Right ventricle myocardium superior (tissue), 1 donor: Measurements from ENCODE around the gene CADPS. TPM values are rescaled to one million over a fixed set of nuclear protein-coding genes. Genes with fewer than 3 reads are reported as not detected.

Experiments used
- ATAC-seq: fragments of 200-7000 bp; cut with Tn5 transposase; one replicate; pipeline ENCODE4 v1.9.1; 2020; ENCODE audit warnings: mild to moderate bottlenecking; ENCODE audit not compliant: poor library complexity
- DNase-seq: peaks from one replicate; pipeline ENCODE4 v3.0.0-alpha.2; 2020
- intact Hi-C: fragments of 100-400 bp; cut with DNase I; formaldehyde crosslinking; loops from one replicate; pipeline ENCODE4 v1.11.2; 2022
- total RNA-seq: library from RNA; stranded (reverse); fragmentation: NEBNext Ultra II Directional; extraction: Animal tissue kit (Norgen Biotek cat#: 25700); gene quantifications from one replicate; pipeline ENCODE4 v1.2.1, GENCODE V29; 2021
- donor health status: DM: no; HTN: yes; CAD: no; lungs with severe emphysema.

CADPS gene
- total RNA-seq, 1 donor from 2014 or later: 11.3 TPM

DNA sequence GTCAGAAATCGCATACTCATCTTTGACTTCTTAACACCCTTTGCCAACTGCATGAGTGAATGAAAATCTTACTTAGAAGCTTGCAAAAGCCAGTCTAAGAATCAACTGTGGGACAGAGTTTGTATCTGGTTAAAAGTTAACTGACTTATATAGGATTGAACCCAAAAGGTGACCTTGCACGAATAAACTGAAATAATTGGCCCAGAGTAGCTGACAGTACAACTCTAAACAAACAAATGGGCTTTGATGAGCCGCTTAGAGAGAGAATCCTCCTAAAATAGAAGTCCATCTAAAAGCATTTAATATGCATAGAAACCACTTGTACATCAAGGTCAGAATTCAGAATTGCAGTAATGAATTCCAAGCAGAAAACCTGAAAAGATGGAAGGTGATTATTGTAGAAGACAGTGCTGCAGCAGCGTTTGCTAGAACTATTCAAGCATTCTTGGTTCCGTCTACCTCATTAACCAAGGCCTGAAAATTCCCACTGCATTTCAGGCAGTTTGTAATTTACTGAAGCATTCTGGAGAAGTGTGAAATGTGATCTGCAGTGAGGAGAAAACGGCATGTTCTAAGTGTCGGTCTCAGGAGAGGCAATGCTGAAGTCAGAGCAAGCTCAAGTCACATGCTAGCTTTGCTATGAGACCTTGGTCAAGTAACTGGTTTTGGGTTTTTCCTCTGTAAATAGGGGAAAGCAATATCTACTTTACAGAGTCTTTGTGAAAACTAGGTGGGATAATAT is 103.7 kb downstream of the CADPS start:
- ATAC-seq (no peak), DNase-seq (no peak)
- intact Hi-C loops: no loop called here

DNA sequence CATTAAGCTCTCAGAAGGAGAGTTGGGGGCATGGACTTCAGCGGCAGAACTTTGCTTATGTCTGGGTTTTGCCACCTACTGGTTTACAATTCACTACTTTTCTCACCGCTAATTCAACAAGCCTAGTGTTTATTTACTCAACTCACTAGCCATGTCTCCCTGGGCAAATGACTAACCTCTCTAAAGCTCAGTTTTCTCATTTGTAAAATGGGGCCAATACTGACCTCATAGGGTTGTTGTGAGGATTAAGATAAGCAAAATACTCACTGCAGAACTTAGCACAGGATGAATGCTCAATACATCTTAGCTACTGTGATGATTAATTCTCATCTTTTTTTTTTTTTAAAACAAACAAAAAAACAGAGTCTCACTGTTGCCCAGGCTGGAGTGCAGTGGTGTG is 106.3 kb downstream of the CADPS start:
- DNase-seq (no peak), ATAC-seq (no peak)
- intact Hi-C loops: no loop called here

DNA sequence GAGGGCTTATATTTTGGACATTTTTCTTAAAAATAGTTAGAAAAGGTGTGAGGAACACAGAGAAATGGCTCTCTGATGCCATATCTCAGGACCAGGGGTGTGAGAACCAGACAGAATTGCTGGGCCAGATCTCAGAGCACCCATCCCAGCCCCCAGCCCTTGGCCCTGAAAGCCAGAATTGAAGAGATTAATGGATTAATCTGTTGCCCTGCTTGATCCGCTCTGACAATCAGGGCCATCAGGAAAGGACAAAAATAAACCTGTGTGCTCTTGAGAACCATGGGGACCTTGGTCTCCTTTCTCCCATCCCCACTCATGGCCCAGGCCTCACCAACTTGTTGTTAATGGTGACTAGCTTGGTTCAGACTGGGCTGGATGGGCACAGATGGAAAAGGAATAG is 113.5 kb downstream of the CADPS start:
- intact Hi-C loops: no loop called here
- ATAC-seq: no peak
- DNase-seq: no peak

DNA sequence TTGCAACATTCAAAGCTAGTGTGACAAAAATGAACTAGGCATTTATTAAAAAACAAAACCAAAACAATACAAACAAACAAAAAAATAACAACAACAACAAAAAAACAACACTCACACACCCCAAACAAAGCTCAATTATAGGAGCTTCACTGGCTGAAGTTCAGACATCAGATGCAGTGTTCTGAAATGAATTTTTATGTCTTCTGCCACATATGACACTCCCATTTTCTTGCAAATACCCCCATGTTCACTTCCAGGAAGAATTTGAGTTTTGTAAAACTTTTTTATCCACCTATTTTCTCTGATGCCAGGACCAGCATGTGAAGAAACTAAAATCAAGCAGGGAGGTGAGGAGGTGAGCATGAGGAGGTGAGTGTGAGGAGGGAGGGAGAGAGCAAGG is 113.9 kb downstream of the CADPS start:
- ATAC-seq: no peak
- DNase-seq: no peak
- intact Hi-C loops: no loop called here

DNA sequence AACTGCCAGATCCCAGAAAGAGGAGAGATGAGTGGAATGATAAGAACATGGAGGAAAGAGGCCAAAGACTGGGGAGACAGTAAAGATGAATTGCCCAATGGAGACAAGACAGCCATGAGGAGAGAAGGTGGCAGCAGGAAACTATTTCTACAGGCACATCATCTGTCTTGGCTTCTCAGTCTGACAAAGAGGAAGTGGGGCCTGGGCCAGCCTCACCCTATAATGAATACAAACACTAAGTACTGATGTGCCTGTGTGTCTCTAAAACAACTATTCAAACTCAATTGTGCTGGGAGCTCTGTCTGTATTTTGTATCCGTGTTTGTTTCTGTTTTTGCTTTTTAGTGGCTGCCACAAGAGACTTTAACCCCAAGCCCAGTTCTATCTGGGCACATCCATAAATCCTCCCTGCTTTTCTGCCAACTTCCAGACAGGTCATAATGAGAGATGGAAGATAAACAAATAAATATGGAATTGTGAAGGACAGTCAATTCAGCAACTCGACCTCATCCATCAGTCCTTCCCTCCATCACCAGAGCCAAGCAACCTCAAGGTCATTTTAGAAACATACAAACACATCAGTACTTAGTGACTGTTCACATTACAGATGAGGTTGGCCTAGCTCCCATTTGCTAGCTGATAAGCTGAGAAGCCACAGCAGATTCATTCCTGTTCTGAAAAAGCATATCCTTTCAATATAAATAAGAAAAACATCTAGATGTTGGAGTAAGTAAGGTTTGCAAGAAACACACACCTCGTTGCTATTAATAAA is 116.7 kb downstream of the CADPS start:
- no peak for DNase-seq
- no peak for ATAC-seq

DNA sequence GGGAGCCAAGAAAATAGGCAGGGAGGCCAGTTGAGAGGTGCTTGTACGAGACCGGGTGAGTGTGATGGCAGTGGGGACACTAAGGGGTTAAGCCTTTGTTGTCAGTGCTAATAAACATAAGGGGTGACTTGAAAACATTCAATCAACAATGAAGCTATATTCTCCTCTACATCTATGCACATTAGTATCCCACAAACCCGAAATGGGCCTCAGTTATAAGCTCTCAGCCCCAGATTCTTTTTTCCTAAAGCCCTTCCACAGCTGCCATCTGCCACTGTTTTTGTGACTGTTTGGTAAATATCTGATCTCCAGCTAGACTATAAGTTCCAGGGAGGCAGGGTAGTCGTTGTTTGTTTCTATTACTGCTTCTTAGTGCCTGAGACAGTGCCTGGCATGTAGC is 118.2 kb downstream of the CADPS start:
- intact Hi-C loops: no loop called here
- no peak for DNase-seq
- no peak for ATAC-seq

More for the DNA sequence above, 116.7 kb downstream of the CADPS start:
- intact Hi-C loops: no loop called here

DNA sequence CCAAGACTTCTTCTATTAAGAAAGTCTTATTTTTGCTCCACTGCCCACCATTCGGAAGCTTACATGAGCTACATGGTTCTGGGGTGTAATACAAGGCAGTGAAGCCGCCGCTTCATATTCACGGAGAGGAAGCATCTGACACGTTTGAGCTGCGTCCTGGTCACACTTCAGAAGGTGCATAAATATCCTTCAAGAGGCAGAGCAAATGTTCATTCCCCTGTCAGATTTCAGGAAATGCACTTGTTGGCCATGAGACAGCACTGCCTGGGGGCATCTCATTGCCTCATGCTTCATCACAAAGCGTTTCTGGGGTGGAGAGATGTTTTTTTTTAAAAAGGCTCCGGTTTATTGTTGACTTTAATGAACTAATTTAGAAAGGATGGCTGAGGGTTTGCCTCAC is 119.9 kb downstream of the CADPS start:
- no peak for DNase-seq
- intact Hi-C loops: no loop called here
- no peak for ATAC-seq

DNA sequence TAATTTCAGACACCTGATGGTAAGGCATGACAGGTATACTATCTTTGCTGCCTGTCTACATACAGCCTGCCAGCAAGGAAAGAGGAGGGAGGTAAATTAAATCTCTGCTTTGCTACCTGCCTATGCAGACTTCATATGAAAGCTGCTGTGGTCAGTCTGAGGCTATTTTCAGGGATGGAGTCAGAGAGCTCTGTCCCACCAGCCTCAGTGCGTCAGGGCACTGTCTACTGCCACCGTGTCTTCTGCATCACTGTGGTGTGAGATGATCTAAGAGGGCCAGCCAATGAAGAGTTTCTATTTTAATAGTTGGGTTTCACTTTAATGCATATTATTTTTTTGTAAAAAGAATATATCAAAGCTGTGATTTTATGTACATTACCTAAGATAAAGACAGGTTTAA is 125.6 kb downstream of the CADPS start:
- no peak for DNase-seq
- intact Hi-C loops: no loop called here
- ATAC-seq: no peak

DNA sequence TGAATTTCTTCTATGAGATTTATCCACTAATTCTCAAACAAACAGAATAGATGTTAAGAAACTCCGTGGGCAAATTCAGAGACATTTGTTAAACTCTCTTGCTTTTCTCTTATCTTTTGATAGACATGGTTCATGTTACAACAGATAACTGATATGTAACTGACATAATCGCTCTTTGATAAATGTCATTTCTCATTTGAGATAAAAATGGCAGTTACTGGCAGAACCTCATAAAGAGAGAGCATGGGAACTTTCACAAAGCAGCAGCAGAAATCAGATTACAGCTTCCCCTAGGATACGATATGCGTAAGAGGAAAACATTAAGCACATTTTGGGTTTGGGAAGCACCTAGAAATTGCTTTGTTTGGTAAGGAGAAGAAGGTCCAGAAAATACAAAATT is 126.1 kb downstream of the CADPS start:
- DNase-seq: no peak
- intact Hi-C loops: no loop called here

DNA sequence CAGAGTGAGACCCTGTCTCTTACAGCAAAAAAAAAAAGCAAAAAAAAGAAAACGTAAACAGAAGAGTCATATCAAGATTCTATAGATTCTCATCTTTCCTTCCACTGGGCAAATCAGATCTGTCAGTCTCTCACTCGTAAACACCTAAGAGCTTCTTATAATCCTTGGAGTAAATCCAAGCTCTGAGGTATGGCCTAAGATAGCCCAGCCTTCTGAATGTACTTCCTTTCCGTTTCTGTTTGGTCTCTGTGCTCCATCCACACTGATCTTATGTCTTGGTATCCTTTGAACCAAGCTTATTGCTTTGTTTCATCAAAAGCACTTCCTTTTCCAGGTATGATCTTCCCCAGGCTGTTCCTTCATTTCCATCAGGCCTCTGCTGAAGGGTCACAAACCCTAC is 137.8 kb downstream of the CADPS start:
- intact Hi-C loops: no loop called here
- DNase-seq: no peak
- no peak for ATAC-seq

More for the DNA sequence above, 126.1 kb downstream of the CADPS start:
- no peak for ATAC-seq

DNA sequence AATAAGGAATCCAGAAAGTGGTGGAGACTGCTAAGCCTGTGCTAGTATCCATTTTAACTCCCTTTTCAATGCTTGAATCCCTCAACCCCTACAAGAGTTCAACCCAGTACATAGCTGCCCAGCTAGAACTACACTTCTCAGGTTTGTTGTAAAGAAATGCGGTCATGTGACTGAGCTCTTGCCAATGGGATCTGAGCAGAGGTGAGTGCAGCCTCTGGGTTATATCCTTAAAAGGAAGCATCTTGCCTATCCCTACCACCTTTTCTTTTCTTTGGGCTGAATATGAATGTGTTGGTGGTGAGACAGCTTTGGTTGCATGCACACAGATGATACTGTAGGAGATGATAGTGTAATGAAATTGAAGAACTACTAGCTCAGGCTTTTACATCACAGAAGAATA is 139.7 kb downstream of the CADPS start:
- intact Hi-C loops: no loop called here
- ATAC-seq (no peak), DNase-seq (no peak)

DNA sequence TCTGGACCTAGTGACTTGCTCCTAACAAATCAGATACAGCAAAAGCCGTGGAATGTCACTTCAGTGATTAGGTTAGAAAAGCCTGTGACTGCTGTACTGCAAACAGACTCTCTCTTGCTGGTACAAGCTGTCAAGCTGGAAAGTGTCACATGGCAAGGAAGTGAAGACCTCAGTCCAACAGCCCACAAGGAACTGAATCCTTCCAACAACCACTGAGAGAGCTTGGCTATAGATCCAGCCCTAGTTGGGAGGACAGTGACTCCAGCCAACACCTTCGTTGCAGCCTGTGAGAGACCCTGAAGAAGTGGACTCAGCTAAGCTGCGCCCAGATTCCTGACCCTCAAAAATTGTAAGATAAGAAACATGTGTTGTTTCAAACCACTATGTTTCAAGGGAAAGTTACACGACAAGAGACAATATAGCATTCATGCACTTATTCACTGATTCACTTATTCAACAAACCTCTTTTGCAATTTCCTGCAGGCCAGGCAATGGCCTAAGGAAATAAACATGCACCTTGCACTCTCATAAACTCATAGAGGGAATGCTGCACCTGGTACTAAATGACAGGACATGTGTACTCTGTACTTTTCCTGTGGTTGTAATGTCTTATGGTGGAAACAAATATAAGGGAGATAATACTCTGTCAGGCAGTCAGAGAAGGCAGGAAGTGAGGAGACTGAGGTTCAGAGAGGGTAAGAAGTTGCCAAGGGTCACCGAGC is 142.9 kb downstream of the CADPS start:
- intact Hi-C loops: no loop called here
- DNase-seq (no peak), ATAC-seq (peak; percentile 27)

DNA sequence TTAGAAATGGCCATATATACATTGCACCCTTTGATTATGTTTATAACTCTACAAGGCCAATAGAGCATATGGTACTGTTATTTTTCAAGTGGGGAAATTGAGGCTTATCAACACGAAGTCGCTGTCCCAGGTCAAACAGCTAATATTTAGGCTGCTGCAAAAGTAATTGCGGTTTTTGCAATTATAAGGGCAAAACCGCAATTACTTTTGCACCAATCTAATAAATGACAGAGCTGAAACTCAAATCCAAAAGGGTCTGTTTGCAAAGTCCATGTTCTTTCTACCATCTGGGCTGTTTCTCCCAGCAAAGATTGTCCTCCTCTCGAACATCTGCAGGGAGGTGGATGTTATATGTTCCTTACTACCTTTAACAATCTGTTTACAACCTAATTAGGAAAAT is 147.2 kb downstream of the CADPS start:
- DNase-seq (no peak), ATAC-seq (no peak)
- intact Hi-C loops: no loop called here

DNA sequence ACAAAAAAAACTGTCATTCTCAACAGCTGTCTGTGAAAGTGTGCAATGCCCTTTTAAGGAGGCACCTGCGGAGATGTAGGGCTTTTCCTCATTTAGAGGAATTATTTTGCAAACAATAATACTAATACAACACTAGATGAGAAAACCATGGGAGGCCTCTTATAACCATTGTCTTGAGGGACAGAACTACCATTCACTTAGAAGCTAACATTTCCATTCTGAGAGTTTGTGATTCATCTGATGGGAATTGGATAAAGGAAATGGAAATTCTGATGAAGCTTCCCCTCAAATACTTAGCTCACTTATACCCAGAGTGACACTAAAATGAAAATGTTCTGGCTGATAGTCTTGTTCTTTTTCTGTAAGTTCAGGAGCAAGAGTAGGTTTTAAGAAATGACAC is 147.7 kb downstream of the CADPS start:
- no peak for DNase-seq
- intact Hi-C loops: no loop called here
- no peak for ATAC-seq

DNA sequence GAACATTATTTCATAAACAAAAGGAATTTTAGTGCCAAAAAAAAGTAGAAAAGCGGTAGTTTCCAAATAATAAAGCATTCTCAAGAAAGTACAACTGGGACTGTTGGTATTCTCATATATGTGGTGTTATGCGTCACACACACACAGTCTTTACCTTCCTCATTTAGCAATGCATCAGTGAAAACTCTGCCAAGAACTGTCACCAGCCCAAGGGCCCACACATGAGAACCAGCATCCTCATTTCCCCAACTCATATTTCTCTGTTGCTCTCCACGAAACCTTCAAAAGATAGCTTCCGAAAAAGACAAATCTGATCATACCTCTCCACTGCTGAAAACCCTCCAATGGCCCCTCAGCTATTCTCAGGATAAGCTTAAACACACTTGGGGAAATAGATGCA is 150.7 kb downstream of the CADPS start:
- intact Hi-C loops: no loop called here
- no peak for ATAC-seq
- DNase-seq: no peak

DNA sequence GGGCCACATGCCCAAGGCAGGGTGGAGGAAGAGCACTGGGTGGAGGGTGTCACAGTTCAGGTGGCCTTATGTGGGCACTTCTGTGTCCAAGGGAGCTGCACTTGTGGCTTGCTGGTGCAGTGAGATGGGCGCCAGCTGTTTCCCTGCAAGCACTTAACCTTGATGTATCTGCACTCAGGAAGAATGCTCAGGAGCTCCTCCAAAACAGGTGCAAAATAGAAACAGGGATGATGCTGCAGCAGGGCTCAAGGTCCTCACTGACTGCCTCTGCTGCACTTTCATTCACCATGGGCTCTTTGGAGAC is 151.3 kb downstream of the CADPS start:
- ATAC-seq: no peak
- no peak for DNase-seq
- intact Hi-C loops: no loop called here

DNA sequence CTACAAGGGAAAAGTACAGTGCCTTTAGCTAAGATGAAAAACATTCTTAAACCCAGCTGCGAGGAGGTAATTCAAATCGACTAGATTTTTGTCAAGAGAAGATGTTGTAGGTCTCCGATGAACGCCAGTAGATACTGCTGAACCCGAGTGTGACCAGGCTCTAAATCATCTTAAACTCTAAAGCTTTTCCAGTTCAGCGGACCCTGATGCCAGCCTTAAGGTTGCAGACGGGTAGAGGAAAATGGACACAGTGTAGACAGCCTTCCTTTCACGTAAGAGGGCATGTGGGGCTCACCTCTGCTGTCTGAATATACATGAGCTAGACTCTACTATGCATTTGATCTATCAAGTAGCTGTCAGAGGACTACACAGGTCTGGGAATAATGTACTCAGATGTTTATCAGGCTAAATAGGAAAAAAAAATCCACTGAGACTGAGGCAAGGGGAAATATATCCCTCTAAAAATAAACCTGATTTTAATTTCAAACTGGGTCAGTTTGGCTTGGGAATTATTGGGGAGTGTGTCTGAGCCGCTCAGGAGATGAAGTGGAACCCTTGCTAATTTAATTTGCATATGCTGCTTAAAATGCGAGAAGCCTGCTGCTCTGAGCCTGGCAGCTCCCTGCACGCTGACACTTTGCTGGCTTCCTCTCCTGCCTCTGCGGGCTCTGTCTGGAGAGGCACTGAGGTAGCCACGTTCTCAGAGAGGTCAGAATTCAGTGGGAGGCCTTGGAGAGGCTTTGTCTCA is 151.9 kb downstream of the CADPS start:
- no peak for ATAC-seq
- intact Hi-C loops: no loop called here

DNA sequence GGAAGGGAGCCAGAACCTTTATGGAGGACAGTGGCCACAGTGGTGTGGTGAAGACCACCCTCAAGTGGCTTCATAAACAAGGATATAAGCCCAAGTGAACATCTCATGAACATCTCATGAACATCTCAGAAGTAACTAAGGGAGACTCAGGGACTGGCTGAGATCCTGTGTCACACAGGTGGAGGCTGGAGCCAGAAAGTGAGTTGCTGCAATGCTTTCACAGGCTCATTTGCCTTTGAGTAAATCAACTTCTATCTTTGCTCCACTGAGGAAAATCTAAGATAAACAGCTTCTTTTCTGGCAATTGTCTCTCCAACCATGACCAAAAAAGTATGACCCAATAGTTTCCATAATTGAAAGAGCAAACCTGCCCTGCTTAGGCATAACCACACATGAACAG is 152.9 kb downstream of the CADPS start:
- ATAC-seq: no peak
- DNase-seq: no peak
- intact Hi-C loops: no loop called here

More for the DNA sequence above, 151.9 kb downstream of the CADPS start:
- no peak for DNase-seq
